HEK293 (cell line): ENCODE results near the gene PACRG.

ENCODE experiments used
- CTCF ChIA-PET: fragments of 350-600 bp; formaldehyde crosslinking; extraction: SDS; loops from one replicate; lab custom pipeline; 2021; ENCODE audit warnings: antibody characterized with exemption; lab: Yijun Ruan, JAX
- POLR2A ChIA-PET: fragments of 300-600 bp; formaldehyde crosslinking; extraction: SDS; loops from one replicate; lab custom pipeline; 2020; ENCODE audit warnings: antibody characterized with exemption, inconsistent platforms; lab: Yijun Ruan, JAX
- H3K27ac ChIP-seq: fragments of 200-500 bp; sonication (Bioruptor generic); 2 replicates; pipeline ENCODE4 v1.5.1; 2014; ENCODE audit warnings: low read depth, low read length, control low read depth, inconsistent platforms; ENCODE audit errors: extremely low read depth
- H3K36me3 ChIP-seq, 2 experiments: fragments of 200-500 bp in 1 of 2; sonication (Bioruptor generic) in 1 of 2; 1 replicate in 1 of 2; 2 replicates in 1 of 2; pipeline ENCODE4 v1.5.1; 2014 to 2017; ENCODE audit warnings: inconsistent platforms in 2 of 2, low read length in 2 of 2; ENCODE audit not compliant: control insufficient read depth in 2 of 2, insufficient read depth in 1 of 2
- H3K4me1 ChIP-seq: fragments of 200-500 bp; sonication (Bioruptor generic); 2 replicates; pipeline ENCODE4 v1.5.1; 2014; ENCODE audit warnings: mild to moderate bottlenecking, low read length, inconsistent platforms; ENCODE audit not compliant: control insufficient read depth, insufficient read depth
- H3K4me3 ChIP-seq: 2 replicates; pipeline ENCODE4 v1.5.1; 2011; ENCODE audit warnings: low read depth, mild to moderate bottlenecking, control low read depth, low read length, moderate library complexity
- H3K9me3 ChIP-seq: fragments of 200-500 bp; sonication (Bioruptor generic); 2 replicates; pipeline ENCODE4 v1.5.1; 2014; ENCODE audit warnings: low read depth, low read length, inconsistent platforms; ENCODE audit not compliant: control insufficient read depth, insufficient read depth
- ATF2 ChIP-seq: fragments of 450-650 bp; formaldehyde crosslinking; IDR thresholded peaks from 2 replicates; pipeline ENCODE4 v1.5.1; 2016; ENCODE audit warnings: missing biosample characterization, missing genetic modification characterization, low read depth
- BCL11A ChIP-seq: fragments of 450-650 bp; formaldehyde crosslinking; IDR thresholded peaks from 2 replicates; pipeline ENCODE4 v1.5.1; 2016; ENCODE audit warnings: low read depth, missing biosample characterization, missing genetic modification characterization
- GLIS1 ChIP-seq: fragments of 450-650 bp; formaldehyde crosslinking; IDR thresholded peaks from 2 replicates; pipeline ENCODE4 v1.5.1; 2016; ENCODE audit warnings: missing biosample characterization, missing genetic modification characterization
- GLIS2 ChIP-seq: fragments of 450-650 bp; formaldehyde crosslinking; IDR thresholded peaks from 2 replicates; pipeline ENCODE4 v1.5.1; 2016; ENCODE audit warnings: missing biosample characterization, missing genetic modification characterization
- HOXD13 ChIP-seq: sonication (generic); formaldehyde crosslinking; IDR thresholded peaks from 2 replicates; pipeline ENCODE4 v1.8.0; 2022; ENCODE audit warnings: missing genetic modification reagents, borderline replicate concordance
- KLF16 ChIP-seq: fragments of 450-650 bp; formaldehyde crosslinking; IDR thresholded peaks from 2 replicates; pipeline ENCODE4 v1.5.1; 2017; ENCODE audit warnings: missing biosample characterization, missing genetic modification characterization
- OVOL3 ChIP-seq: fragments of 450-650 bp; formaldehyde crosslinking; IDR thresholded peaks from 2 replicates; pipeline ENCODE4 v1.5.1; 2016; ENCODE audit warnings: missing biosample characterization, missing genetic modification characterization
- PRDM1 ChIP-seq: fragments of 450-650 bp; formaldehyde crosslinking; IDR thresholded peaks from 2 replicates; pipeline ENCODE4; 2016; ENCODE audit warnings: missing biosample characterization, missing genetic modification characterization
- PRDM10 ChIP-seq: fragments of 450-650 bp; formaldehyde crosslinking; IDR thresholded peaks from 2 replicates; pipeline ENCODE4 v1.5.1; 2016; ENCODE audit warnings: missing biosample characterization, missing genetic modification characterization
- ZBTB7A ChIP-seq: fragments of 450-650 bp; formaldehyde crosslinking; IDR thresholded peaks from 2 replicates; pipeline ENCODE4 v1.5.1; 2016; ENCODE audit warnings: low read depth, missing biosample characterization, missing genetic modification characterization
- ZFP3 ChIP-seq: fragments of 450-650 bp; formaldehyde crosslinking; IDR thresholded peaks from 2 replicates; pipeline ENCODE4 v1.5.1; 2016; ENCODE audit warnings: low read depth, missing biosample characterization, missing genetic modification characterization
- ZNF10 ChIP-seq: fragments of 450-650 bp; formaldehyde crosslinking; IDR thresholded peaks from 2 replicates; pipeline ENCODE4 v1.5.1; 2017; ENCODE audit warnings: missing biosample characterization, missing genetic modification characterization
- ZNF114 ChIP-seq: fragments of 450-650 bp; formaldehyde crosslinking; IDR thresholded peaks from 2 replicates; pipeline ENCODE4 v1.5.0; 2017; ENCODE audit warnings: missing biosample characterization, missing genetic modification characterization
- ZNF184 ChIP-seq: fragments of 450-650 bp; IDR thresholded peaks from 2 replicates; pipeline ENCODE4 v1.5.1; 2018; ENCODE audit warnings: missing biosample characterization, mild to moderate bottlenecking, missing genetic modification characterization
- ZNF223 ChIP-seq: fragments of 450-650 bp; formaldehyde crosslinking; IDR thresholded peaks from 2 replicates; pipeline ENCODE4 v1.5.1; 2016; ENCODE audit warnings: missing biosample characterization, missing genetic modification characterization
- ZNF248 ChIP-seq: fragments of 450-650 bp; formaldehyde crosslinking; IDR thresholded peaks from 2 replicates; pipeline ENCODE4 v1.5.1; 2017; ENCODE audit warnings: missing biosample characterization, missing genetic modification characterization
- ZNF26 ChIP-seq: fragments of 450-650 bp; formaldehyde crosslinking; IDR thresholded peaks from 2 replicates; pipeline ENCODE4 v1.5.1; 2016; ENCODE audit warnings: missing biosample characterization, missing genetic modification characterization
- ZNF292 ChIP-seq: fragments of 450-650 bp; formaldehyde crosslinking; IDR thresholded peaks from 2 replicates; pipeline ENCODE4 v1.5.1; 2016; ENCODE audit warnings: low read depth, missing biosample characterization, missing genetic modification characterization, borderline replicate concordance
- ZNF341 ChIP-seq: fragments of 450-650 bp; formaldehyde crosslinking; IDR thresholded peaks from 2 replicates; pipeline ENCODE4; 2016; ENCODE audit warnings: low read depth, missing biosample characterization, missing genetic modification characterization
- ZNF354C ChIP-seq: fragments of 450-650 bp; formaldehyde crosslinking; IDR thresholded peaks from 2 replicates; pipeline ENCODE4 v1.5.1; 2016; ENCODE audit warnings: missing biosample characterization, missing genetic modification characterization, low read depth, borderline replicate concordance
- ZNF362 ChIP-seq: fragments of 450-650 bp; formaldehyde crosslinking; IDR thresholded peaks from 2 replicates; pipeline ENCODE4 v1.5.1; 2016; ENCODE audit warnings: missing biosample characterization, missing genetic modification characterization
- ZNF394 ChIP-seq: fragments of 450-650 bp; formaldehyde crosslinking; IDR thresholded peaks from 2 replicates; pipeline ENCODE4 v1.5.1; 2016; ENCODE audit warnings: missing biosample characterization, missing genetic modification characterization, mild to moderate bottlenecking, moderate library complexity, borderline replicate concordance
- ZNF398 ChIP-seq: fragments of 450-650 bp; formaldehyde crosslinking; IDR thresholded peaks from 2 replicates; pipeline ENCODE4 v1.5.1; 2017; ENCODE audit warnings: missing biosample characterization, missing genetic modification characterization
- ZNF629 ChIP-seq: fragments of 450-650 bp; formaldehyde crosslinking; IDR thresholded peaks from 2 replicates; pipeline ENCODE4 v1.5.1; 2017; ENCODE audit warnings: missing biosample characterization, missing genetic modification characterization
- ZNF664 ChIP-seq: fragments of 450-650 bp; formaldehyde crosslinking; IDR thresholded peaks from 2 replicates; pipeline ENCODE4 v1.5.1; 2016; ENCODE audit warnings: missing biosample characterization, missing genetic modification characterization
- ZNF670 ChIP-seq: fragments of 450-650 bp; formaldehyde crosslinking; IDR thresholded peaks from 2 replicates; pipeline ENCODE4 v1.5.1; 2016; ENCODE audit warnings: missing biosample characterization, missing genetic modification characterization, low read depth
- ZNF768 ChIP-seq: fragments of 450-650 bp; formaldehyde crosslinking; IDR thresholded peaks from 2 replicates; pipeline ENCODE4 v1.5.1; 2018; ENCODE audit warnings: missing biosample characterization, mild to moderate bottlenecking, missing genetic modification characterization

Gene PACRG

GRCh38 chr6:163343609-163344008, 615.8 kb downstream of the PACRG start (continued):
- TF ChIP-seq PRDM10 (tag by site-specific recombination): no peak

- Histone ChIP-seq H3K9me3 (no peaks in the 10 kb centered on the region), H3K4me3 (no peak overlapping the region), H3K4me1 (no peaks in the 10 kb centered on the region), H3K36me3 (no peaks in the 10 kb centered on the region), H3K27ac (no peak overlapping the region)
- CTCF ChIA-PET: interaction anchor here (1.0 kb wide), 1 partner anchor 1926 kb away, joined by 4 read pairs; no protein-coding TSS in a partner anchor
- TF ChIP-seq GLIS2 (tag by site-specific recombination): no peak
- TF ChIP-seq ZNF184 (tag by site-specific recombination): no peak
- no peak for TF ChIP-seq OVOL3 (tag by site-specific recombination)
- no peak for TF ChIP-seq GLIS1 (tag by site-specific recombination)
- TF ChIP-seq HOXD13: no peak
- TF ChIP-seq ZNF664 (tag by site-specific recombination): no peak
- no peak for TF ChIP-seq ZNF398
- no peak for TF ChIP-seq ZNF26 (tag by site-specific recombination)
- no peak for TF ChIP-seq ZNF362 (tag by site-specific recombination)
- no peak for TF ChIP-seq ZNF341 (tag by site-specific recombination)
- no peak for TF ChIP-seq ZNF292
- TF ChIP-seq PRDM1: no peak
- TF ChIP-seq BCL11A (tag by site-specific recombination): no peak
- TF ChIP-seq ZNF629: no peak
- POLR2A ChIA-PET: no interaction called here
Observed at GRCh38 chr6:163344411-163344810, 616.6 kb downstream of the PACRG start.

GRCh38 chr6:163345931-163346330, 618.2 kb downstream of the PACRG start:
- no peaks in the 10 kb centered on the region for H3K9me3 ChIP-seq
- no peaks in the 10 kb centered on the region for H3K36me3 ChIP-seq
- H3K4me1 ChIP-seq: no peaks in the 10 kb centered on the region
- H3K4me3 ChIP-seq: no peak overlapping the region
- CTCF ChIA-PET: interaction anchor here (1.0 kb wide), 1 partner anchor 14 kb away, joined by 3 read pairs; no protein-coding TSS in a partner anchor
- H3K27ac ChIP-seq: no peak overlapping the region
- POLR2A ChIA-PET: no interaction called here
- TF ChIP-seq ATF2: no peak
- TF ChIP-seq KLF16 (tag by site-specific recombination): no peak
- no peak for TF ChIP-seq ZNF670
- no peak for TF ChIP-seq ZNF394 (tag by site-specific recombination)
- TF ChIP-seq ZNF354C (tag by site-specific recombination): no peak
- no peak for TF ChIP-seq ZNF10
- no peak for TF ChIP-seq ZFP3 (tag by site-specific recombination)
- TF ChIP-seq ZNF114 (tag by site-specific recombination): no peak
- no peak for TF ChIP-seq ZNF248 (tag by site-specific recombination)
- no peak for TF ChIP-seq ZNF768
- TF ChIP-seq ZNF223 (tag by site-specific recombination): no peak
- no peak for TF ChIP-seq ZBTB7A (tag by site-specific recombination)
- TF ChIP-seq ZNF341 (tag by site-specific recombination): no peak
